Astrocyte (in vitro differentiated cells and primary cell): ENCODE data around the gene TRNAU1AP.
"Not testable (repeated sequence)": the region's sequence is repeated elsewhere in the genome, so short reads cannot be mapped to it uniquely, and the experiment has no call there.

Experiments used
- CTCF ChIP-seq: IDR thresholded peaks from 2 replicates; pipeline ENCODE4 v1.5.1; 2011; ENCODE audit warnings: low read depth, mild to moderate bottlenecking, inconsistent platforms, low read length, moderate library complexity; ENCODE audit not compliant: insufficient read depth
- EZH2 ChIP-seq: IDR thresholded peaks from 2 replicates; pipeline ENCODE4 v1.6.1; 2012; ENCODE audit warnings: mild to moderate bottlenecking, low read length, inconsistent platforms; ENCODE audit not compliant: insufficient read depth

GRCh38 chr1:28525002-28525642, 27.8 kb upstream of the TRNAU1AP start:
- TF ChIP-seq CTCF, EZH2: not testable (repeated sequence)
